Measurements from ENCODE around the gene ATL1.

Gene ATL1

GRCh38 chr14:50521912-50522341 is 38.0 kb upstream of the ATL1 start:
- H3K4me1 ChIP-seq, result peaks cover 4% of the 10 kb centered on the region; the same call in 1 of the 2 replicates
- peaks cover 6% of the 10 kb centered on the region for H3K36me3 ChIP-seq
- H3K27me3 ChIP-seq, result no peaks in the 10 kb centered on the region
- no peak for TF ChIP-seq CTCF (IDR thresholded peaks at IDR 0.05; ENCODE audit: low read depth, low read length)
- no peak for DNase-seq
- H3K9me3 ChIP-seq, result no peaks in the 10 kb centered on the region
- H3K4me3 ChIP-seq (ENCODE audit: low read depth, low read length), result no peak overlapping the region

GRCh38 chr14:50523271-50524041 is 36.5 kb upstream of the ATL1 start:
- Histone ChIP-seq H3K27me3 (no peaks in the 10 kb centered on the region), H3K4me1 (peaks cover 6% of the 10 kb centered on the region), H3K4me3 (ENCODE audit: low read depth, low read length) (no peak overlapping the region), H3K9me3 (no peaks in the 10 kb centered on the region), H3K36me3 (peaks cover 3% of the 10 kb centered on the region; the same call in 1 of the 2 replicates)
- no peak for DNase-seq
- no peak for TF ChIP-seq CTCF (IDR thresholded peaks at IDR 0.05; ENCODE audit: low read depth, low read length)

GRCh38 chr14:50524060-50524459 is 35.9 kb upstream of the ATL1 start:
- no peaks in the 10 kb centered on the region for H3K9me3 ChIP-seq
- H3K4me1 ChIP-seq, result peaks cover 6% of the 10 kb centered on the region
- H3K36me3 ChIP-seq, result 0 out of 2 replicates have a peak, but pooled peaks cover 3% of the 10 kb centered on the region
- no peak for DNase-seq
- H3K27me3 ChIP-seq, result no peaks in the 10 kb centered on the region
- no peak for TF ChIP-seq CTCF (IDR thresholded peaks at IDR 0.05; ENCODE audit: low read depth, low read length)
- no peak overlapping the region for H3K4me3 ChIP-seq (ENCODE audit: low read depth, low read length)

GRCh38 chr14:50524731-50525515 is 35.0 kb upstream of the ATL1 start:
- no peak for TF ChIP-seq CTCF (IDR thresholded peaks at IDR 0.05; ENCODE audit: low read depth, low read length)
- peaks cover 6% of the 10 kb centered on the region for H3K4me1 ChIP-seq
- no peak overlapping the region for H3K4me3 ChIP-seq (ENCODE audit: low read depth, low read length)
- 0 out of 2 replicates have a peak, but pooled peaks cover 3% of the 10 kb centered on the region for H3K36me3 ChIP-seq
- H3K27me3 ChIP-seq, result no peaks in the 10 kb centered on the region
- no peak for DNase-seq
- no peaks in the 10 kb centered on the region for H3K9me3 ChIP-seq

- Histone ChIP-seq H3K9me3 (no peaks in the 10 kb centered on the region), H3K4me1 (peaks cover 6% of the 10 kb centered on the region), H3K4me3 (ENCODE audit: low read depth, low read length) (no peak overlapping the region), H3K36me3 (0 out of 2 replicates have a peak, but pooled peaks cover 3% of the 10 kb centered on the region), H3K27me3 (no peaks in the 10 kb centered on the region)
- TF ChIP-seq CTCF (IDR thresholded peaks at IDR 0.05; ENCODE audit: low read depth, low read length), result no peak
- no peak for DNase-seq
These were observed 31.9 kb upstream of the ATL1 start for GRCh38 chr14:50528000-50528399.
